Sigmoid colon (tissue), 7 donors: ENCODE measurements around the gene PRKACG. TPM values are rescaled to one million over a fixed set of nuclear protein-coding genes. Genes with fewer than 3 reads are reported as not detected.

Source experiments
- DNase-seq: peaks from one replicate; pipeline ENCODE4 v3.0.0-alpha.2; 2019
- H3K27ac ChIP-seq, 4 donors: fragments of 200-600 bp; sonication (generic); one replicate each; pipeline ENCODE4 v1.5.1; 2016 to 2019; ENCODE audit warnings: mild to moderate bottlenecking in 1 of 4
- H3K27me3 ChIP-seq, 3 donors: fragments of 200-600 bp; sonication (generic); one replicate each; pipeline ENCODE4 v1.5.1; 2019; ENCODE audit warnings: mild to moderate bottlenecking in 1 of 3
- H3K36me3 ChIP-seq, 4 donors: fragments of 200-600 bp; sonication (generic); one replicate each; pipeline ENCODE4 v1.5.1; 2016 to 2019
- H3K4me1 ChIP-seq, 4 donors: fragments of 200-600 bp; sonication (generic); one replicate each; pipeline ENCODE4 v1.5.1; 2017 to 2019
- H3K4me3 ChIP-seq, 4 donors: fragments of 200-600 bp; sonication (generic); one replicate each; pipeline ENCODE4 v1.5.1; 2017 to 2019; ENCODE audit warnings: mild to moderate bottlenecking in 2 of 4, moderate library complexity in 1 of 4
- H3K9me3 ChIP-seq, 4 donors: fragments of 200-600 bp in 3 of 4; sonication (generic) in 3 of 4; one replicate each; pipeline versions ENCODE4 v1.5.1 to v1.6.1; 2013 to 2019
- CTCF ChIP-seq, 4 experiments: fragments of 450-650 bp in 3 of 4; fragments of 200-600 bp in 1 of 4; IDR thresholded peaks; one replicate each; pipeline ENCODE4 v1.5.1; 2016 to 2019; ENCODE audit warnings: antibody characterized with exemption in 4 of 4, mild to moderate bottlenecking in 3 of 4, moderate library complexity in 2 of 4
- EP300 ChIP-seq, 4 donors: sonication (generic); formaldehyde crosslinking; IDR thresholded peaks; one replicate each; pipeline ENCODE4 v1.6.1; 2017; ENCODE audit warnings: antibody characterized with exemption in 4 of 4
- POLR2A ChIP-seq, 2 donors: fragments of 450-650 bp; IDR thresholded peaks; one replicate each; pipeline ENCODE4 v1.6.1; 2016; ENCODE audit warnings: antibody characterized with exemption in 2 of 2, mild to moderate bottlenecking in 2 of 2, moderate library complexity in 2 of 2
- POLR2AphosphoS5 ChIP-seq, 4 donors: sonication (generic); formaldehyde crosslinking; IDR thresholded peaks; one replicate each; pipeline ENCODE4 v1.6.1; 2017; ENCODE audit warnings: antibody characterized with exemption in 4 of 4
- WGBS, 2 donors: extraction: QIAGEN DNeasy Blood & Tissue Kit; methylation state at CpG; one replicate each; pipeline ENCODE4 v1.1.7; 2013; 5-methylcytosine and 5-hydroxymethylcytosine counted together
- intact Hi-C: fragments of 100-400 bp; cut with DNase I; formaldehyde crosslinking; loops from one replicate; pipeline ENCODE4 v1.15.1; 2023
- polyA plus RNA-seq, 3 donors: library from polyadenylated mRNA; stranded (reverse); fragments of 200-250 nt; gene quantifications; one replicate each; pipeline ENCODE4 v1.2.3, GENCODE V29; 2013
- total RNA-seq, 4 donors: library from RNA; depleted of rRNA; stranded (reverse); fragments of >200 nt; gene quantifications; one replicate each; pipeline ENCODE4 v1.1.0, GENCODE V29; 2016
- donor health status: healthy with polysubstance abuse.
- donor health status: Bipolar disorder and iron deficiency.
- donor health status: healthy.

PRKACG gene
- total and polyA plus RNA-seq, 7 donors = not detected

- 95 to 98% methylated on average over 26 of the region's 26 CpGs for WGBS, 2 donors
Observed at GRCh38 chr9:69013382-69013727, 558 bp downstream of the PRKACG start.

DNA sequence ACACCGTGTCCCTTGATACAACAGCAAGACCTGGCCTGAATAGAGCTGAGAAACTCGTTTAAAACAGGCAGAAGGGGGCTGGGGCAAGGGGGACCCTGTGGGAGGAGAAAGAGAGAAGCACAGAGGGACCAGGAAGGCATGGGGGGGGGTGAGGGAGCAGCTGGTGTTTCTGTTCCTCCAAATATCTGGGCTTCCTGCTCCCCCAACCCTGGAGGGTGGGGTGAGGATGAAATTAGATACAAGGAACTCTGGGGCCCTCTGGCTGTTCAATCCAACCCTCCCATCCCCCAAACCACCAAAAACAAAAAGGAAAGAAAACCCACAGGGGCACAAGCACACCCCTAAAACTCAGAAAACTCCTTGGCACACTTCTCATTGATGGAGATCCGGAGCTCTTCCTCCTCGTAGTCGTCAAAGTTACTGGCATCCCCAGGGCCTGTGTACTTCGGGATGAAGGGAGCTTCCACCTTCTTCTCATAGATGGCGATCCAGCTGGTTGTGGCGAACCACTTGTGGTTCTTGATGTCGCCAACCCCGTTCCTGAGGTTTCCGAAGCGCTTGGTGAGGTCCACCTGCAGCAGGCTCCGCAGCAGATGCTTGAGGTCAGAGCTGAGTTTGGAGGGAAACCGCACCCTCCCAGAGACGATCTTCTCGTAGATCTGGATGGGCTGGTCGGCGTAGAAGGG, 1.1 kb downstream of the PRKACG start:
- 58 to 85% methylated on average over 18 of the region's 18 CpGs for WGBS, 2 donors
- no peaks in the 10 kb centered on the region for H3K27me3 ChIP-seq
- no peak for DNase-seq
- intact Hi-C loops = no loop called here
- H3K4me3 ChIP-seq = no peak overlapping the region
- TF ChIP-seq EP300 (IDR thresholded peaks at IDR 0.05) = no peak
- no peak overlapping the region for H3K27ac ChIP-seq
- no peaks in the 10 kb centered on the region for H3K36me3 ChIP-seq
- no peaks in the 10 kb centered on the region for H3K9me3 ChIP-seq
- peaks cover 0 to 10% (median 0%) of the 10 kb centered on the region in 4 donors for H3K4me1 ChIP-seq

More at GRCh38 chr9:69013382-69013727, 558 bp downstream of the PRKACG start:
- Histone ChIP-seq H3K36me3 (no peaks in the 10 kb centered on the region), H3K4me1 (peaks cover 0 to 10% (median 0%) of the 10 kb centered on the region in 4 donors), H3K27ac (no peak overlapping the region), H3K9me3 (no peaks in the 10 kb centered on the region), H3K27me3 (no peaks in the 10 kb centered on the region), H3K4me3 (no peak overlapping the region)
- DNase-seq = no peak
- TF ChIP-seq CTCF (IDR thresholded peaks at IDR 0.05) (no peak), POLR2AphosphoS5 (IDR thresholded peaks at IDR 0.05) (no peak)
- intact Hi-C loops = no loop called here

GRCh38 chr9:69009708-69010107, 4.2 kb downstream of the PRKACG start:
- Histone ChIP-seq H3K36me3 (no peaks in the 10 kb centered on the region), H3K9me3 (no peaks in the 10 kb centered on the region), H3K27ac (no peak overlapping the region), H3K4me1 (peaks cover 0 to 7% (median 5%) of the 10 kb centered on the region in 4 donors), H3K4me3 (no peak overlapping the region), H3K27me3 (no peaks in the 10 kb centered on the region)
- no peak for DNase-seq
- WGBS, 2 donors = 75 to 81% methylated on average over 1 of the region's 1 CpG
- no peak for TF ChIP-seq POLR2A (IDR thresholded peaks at IDR 0.05)
- no peak for TF ChIP-seq EP300 (IDR thresholded peaks at IDR 0.05)
- no peak for TF ChIP-seq CTCF (IDR thresholded peaks at IDR 0.05)
- TF ChIP-seq POLR2AphosphoS5 (IDR thresholded peaks at IDR 0.05) = no peak
- intact Hi-C loops = loop anchor here (10.0 kb wide), 1 partner anchor 665 kb away; no protein-coding TSS in a partner anchor

GRCh38 chr9:69004836-69005235, 9.1 kb downstream of the PRKACG start:
- DNase-seq = no peak
- TF ChIP-seq CTCF (IDR thresholded peaks at IDR 0.05) = no peak
- no peak for TF ChIP-seq EP300 (IDR thresholded peaks at IDR 0.05)
- TF ChIP-seq POLR2A (IDR thresholded peaks at IDR 0.05) = no peak
- TF ChIP-seq POLR2AphosphoS5 (IDR thresholded peaks at IDR 0.05) = no peak
- intact Hi-C loops = loop anchor here (10.0 kb wide), 1 partner anchor 660 kb away; no protein-coding TSS in a partner anchor
- Histone ChIP-seq H3K36me3 (no peaks in the 10 kb centered on the region), H3K4me3 (no peak overlapping the region), H3K27me3 (no peaks in the 10 kb centered on the region), H3K27ac (peak overlapping the region in 3 of 4 donors; percentile 1 to 41 (median 18)), H3K4me1 (peaks cover 0 to 13% (median 8%) of the 10 kb centered on the region in 4 donors), H3K9me3 (no peaks in the 10 kb centered on the region)
- 50 to 66% methylated on average over 2 of the region's 2 CpGs for WGBS, 2 donors

DNA sequence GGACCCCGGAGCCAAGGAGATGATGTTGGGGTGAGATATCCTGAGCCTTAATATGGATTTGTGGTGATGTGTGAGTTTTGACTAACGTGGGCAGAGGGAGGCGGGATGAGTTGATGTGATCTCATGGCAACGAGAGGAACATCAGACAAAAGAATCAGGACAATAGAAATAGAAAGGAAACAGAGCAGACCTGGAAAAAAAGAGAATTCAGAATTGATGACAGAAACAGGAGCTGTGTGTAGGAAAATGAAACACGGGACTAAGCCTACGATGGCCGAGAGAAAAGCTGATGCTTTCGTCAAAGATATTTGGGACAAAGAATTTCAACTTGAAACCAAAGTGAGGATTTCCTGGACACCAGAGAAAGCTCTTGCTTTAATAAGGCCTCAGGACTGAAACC, 10.9 kb downstream of the PRKACG start:
- Histone ChIP-seq H3K4me1 (peaks cover 0 to 27% (median 17%) of the 10 kb centered on the region in 4 donors), H3K27me3 (no peaks in the 10 kb centered on the region), H3K4me3 (no peak overlapping the region), H3K36me3 (no peaks in the 10 kb centered on the region), H3K9me3 (no peaks in the 10 kb centered on the region), H3K27ac (no peak overlapping the region)
- DNase-seq = no peak
- TF ChIP-seq EP300 (IDR thresholded peaks at IDR 0.05) (no peak), CTCF (IDR thresholded peaks at IDR 0.05) (no peak), POLR2A (IDR thresholded peaks at IDR 0.05) (no peak), POLR2AphosphoS5 (IDR thresholded peaks at IDR 0.05) (no peak)
- WGBS, 2 donors = 83 to 84% methylated on average over 8 of the region's 8 CpGs
- intact Hi-C loops = loop anchor here (10.0 kb wide), 1 partner anchor 658 kb away; no protein-coding TSS in a partner anchor
